ENCODE measurements around the gene LSM14A.
"Not testable (repeated sequence)": the region's sequence is repeated elsewhere in the genome, so short reads cannot be mapped to it uniquely, and the experiment has no call there.

The LSM14A gene

GRCh38 chr19:34191355-34191962 lies 19.2 kb downstream of the LSM14A start:
- no peak for DNase-seq (ENCODE audit: low spot score)

GRCh38 chr19:34193439-34193838 lies 21.1 kb downstream of the LSM14A start:
- no peak for DNase-seq (ENCODE audit: low spot score)

- DNase-seq (ENCODE audit: low spot score): no peak
Measured at GRCh38 chr19:34193876-34194275, 21.6 kb downstream of the LSM14A start.

GRCh38 chr19:34201133-34201532 lies 28.8 kb downstream of the LSM14A start:
- DNase-seq (ENCODE audit: low spot score): no peak

- DNase-seq (ENCODE audit: low spot score): not testable (repeated sequence)
Measured at GRCh38 chr19:34205324-34205723, 33.0 kb downstream of the LSM14A start.

GRCh38 chr19:34208291-34208884 lies 36.1 kb downstream of the LSM14A start:
- no peak for DNase-seq (ENCODE audit: low spot score)

- DNase-seq (ENCODE audit: low spot score): no peak
Measured at GRCh38 chr19:34209726-34210125, 37.4 kb downstream of the LSM14A start.

GRCh38 chr19:34213283-34213682 lies 41.0 kb downstream of the LSM14A start:
- no peak for DNase-seq (ENCODE audit: low spot score)

GRCh38 chr19:34214040-34214439 lies 41.7 kb downstream of the LSM14A start:
- DNase-seq (ENCODE audit: low spot score): no peak

- DNase-seq (ENCODE audit: low spot score): no peak
Measured at GRCh38 chr19:34215006-34215665, 42.8 kb downstream of the LSM14A start.

- DNase-seq (ENCODE audit: low spot score): no peak
Measured at GRCh38 chr19:34215666-34216038, 43.3 kb downstream of the LSM14A start.

- not testable (repeated sequence) for DNase-seq (ENCODE audit: low spot score)
Measured at GRCh38 chr19:34216745-34217219, 44.5 kb downstream of the LSM14A start.

GRCh38 chr19:34217952-34218817 lies 45.9 kb downstream of the LSM14A start:
- DNase-seq (ENCODE audit: low spot score): peak; percentile 87

- no peak for DNase-seq (ENCODE audit: low spot score)
Measured at GRCh38 chr19:34218818-34219164, 46.5 kb downstream of the LSM14A start.

- peak; percentile 70 for DNase-seq (ENCODE audit: low spot score)
Measured at GRCh38 chr19:34220472-34221063, 48.3 kb downstream of the LSM14A start.

- no peak for DNase-seq (ENCODE audit: low spot score)
Measured at GRCh38 chr19:34222386-34222785, 50.1 kb downstream of the LSM14A start.

- DNase-seq (ENCODE audit: low spot score): peak; percentile 39
Measured at GRCh38 chr19:34224996-34225658, 52.8 kb downstream of the LSM14A start.

GRCh38 chr19:34225659-34226015 lies 53.3 kb downstream of the LSM14A start:
- DNase-seq (ENCODE audit: low spot score): no peak

- no peak for DNase-seq (ENCODE audit: low spot score)
Measured at GRCh38 chr19:34226036-34226435, 53.7 kb downstream of the LSM14A start.

GRCh38 chr19:34228347-34228746 lies 56.0 kb downstream of the LSM14A start:
- no peak for DNase-seq (ENCODE audit: low spot score)

GRCh38 chr19:34228762-34229161 lies 56.5 kb downstream of the LSM14A start:
- no peak for DNase-seq (ENCODE audit: low spot score)

GRCh38 chr19:34229721-34230120 lies 57.4 kb downstream of the LSM14A start:
- no peak for DNase-seq (ENCODE audit: low spot score)
